Fibroblast of lung (primary cell): ENCODE results near the gene PRG2. TPM values are rescaled to one million over a fixed set of nuclear protein-coding genes. Genes with fewer than 3 reads are reported as not detected.

Experiments
- DNase-seq, 2 donors: peaks; one replicate each; pipeline versions ENCODE4 v3.0.0 to v3.0.0-alpha.2; 2010; ENCODE audit warnings: low read depth in 2 of 2
- H2AFZ ChIP-seq: 2 replicates; pipeline ENCODE4 v1.5.1; 2012; ENCODE audit warnings: low read length, control low read depth, inconsistent platforms
- H3K27ac ChIP-seq: 2 replicates; pipeline ENCODE4 v1.5.1; 2011; ENCODE audit warnings: low read length, control low read depth; ENCODE audit not compliant: insufficient read depth
- H3K27me3 ChIP-seq: 2 replicates; pipeline ENCODE4 v1.5.1; 2011; ENCODE audit warnings: mild to moderate bottlenecking, low read length; ENCODE audit not compliant: control insufficient read depth, insufficient read depth
- H3K36me3 ChIP-seq: 2 replicates; pipeline ENCODE4 v1.5.1; 2011; ENCODE audit warnings: low read length; ENCODE audit not compliant: control insufficient read depth, insufficient read depth
- H3K4me1 ChIP-seq: 2 replicates; pipeline ENCODE4 v1.5.1; 2011; ENCODE audit warnings: low read length; ENCODE audit not compliant: control insufficient read depth, insufficient read depth; ENCODE audit errors: extremely low read depth
- H3K4me2 ChIP-seq: 2 replicates; pipeline ENCODE4 v1.5.1; 2011; ENCODE audit warnings: low read length, control low read depth; ENCODE audit not compliant: insufficient read depth; ENCODE audit errors: extremely low read depth
- H3K4me3 ChIP-seq, 4 experiments: fragments of 200-600 bp in 1 of 4; sonication (generic) in 1 of 4; replicated peaks in 1 of 4; 2 replicates each; pipeline ENCODE4 v1.5.1; 2011 to 2016; ENCODE audit warnings: low read length in 4 of 4, low read depth in 3 of 4, mild to moderate bottlenecking in 3 of 4, control low read depth in 2 of 4, inconsistent platforms in 1 of 4, mixed read lengths in 1 of 4; ENCODE audit not compliant: insufficient read depth in 1 of 4; ENCODE audit errors: control extremely low read depth in 1 of 4
- H3K79me2 ChIP-seq: 2 replicates; pipeline ENCODE4 v1.5.1; 2012; ENCODE audit warnings: mild to moderate bottlenecking, low read length, inconsistent platforms; ENCODE audit not compliant: control insufficient read depth, insufficient read depth
- H3K9ac ChIP-seq: 2 replicates; pipeline ENCODE4 v1.5.1; 2011; ENCODE audit warnings: mild to moderate bottlenecking, low read length, control low read depth; ENCODE audit not compliant: insufficient read depth
- H3K9me3 ChIP-seq: 2 replicates; pipeline ENCODE4 v1.5.1; 2012; ENCODE audit warnings: low read depth, low read length; ENCODE audit not compliant: control insufficient read depth, insufficient read depth
- H4K20me1 ChIP-seq: 2 replicates; pipeline ENCODE4 v1.5.1; 2011; ENCODE audit warnings: low read length; ENCODE audit not compliant: control insufficient read depth, insufficient read depth; ENCODE audit errors: extremely low read depth
- CTCF ChIP-seq, 2 donors: IDR thresholded peaks in 1 of 2; conservative IDR thresholded peaks in 1 of 2; 1 replicate in 1 of 2; 2 replicates in 1 of 2; pipeline ENCODE4 v1.5.1; 2011 to 2012; ENCODE audit warnings: low read length in 2 of 2, control low read depth in 1 of 2, inconsistent platforms in 1 of 2, low read depth in 1 of 2, mild to moderate bottlenecking in 1 of 2
- EZH2 ChIP-seq: IDR thresholded peaks from 2 replicates; pipeline ENCODE4 v1.5.1; 2012; ENCODE audit warnings: low read length, control low read depth, mild to moderate bottlenecking; ENCODE audit errors: missing control alignments
- polyA plus RNA-seq, 2 donors: library from polyadenylated mRNA; depleted of rRNA in 1 of 2; stranded (reverse) in 1 of 2; unstranded in 1 of 2; fragments of >200 nt; gene quantifications; 2 replicates each; pipeline ENCODE4 v1.2.1, GENCODE V29; 2011 to 2012; ENCODE audit warnings: missing spikeins in 1 of 2
- total RNA-seq: library from RNA; depleted of rRNA; stranded (reverse); fragments of >200 nt; gene quantifications from 2 replicates; pipeline ENCODE4 v1.2.1, GENCODE V29; 2014

PRG2 gene
- total and polyA plus RNA-seq, 2 donors (not counting 1 experiment from before 2014, with no cell fraction given), result not detected

- H3K27me3 ChIP-seq, result peaks cover 3% of the 10 kb centered on the region
- no peaks in the 10 kb centered on the region for H3K79me2 ChIP-seq
- no peak overlapping the region for H3K27ac ChIP-seq
- H3K4me3 ChIP-seq, result no peak overlapping the region
- no peaks in the 10 kb centered on the region for H3K9me3 ChIP-seq
- no peak overlapping the region for H3K9ac ChIP-seq
- no peak for TF ChIP-seq EZH2
- TF ChIP-seq CTCF (conservative IDR thresholded peaks at IDR 0.05 in 1 of 2, IDR thresholded peaks at IDR 0.05 in 1 of 2; ENCODE audit: low read depth in 1 of 2, low read length in 2 of 2), result no peak
- H3K4me1 ChIP-seq, result peaks cover 2% of the 10 kb centered on the region
- no peaks in the 10 kb centered on the region for H4K20me1 ChIP-seq
- peak in 1 of 2 donors; percentile 26 for DNase-seq
- no peak overlapping the region for H2AFZ ChIP-seq
- peaks cover 4% of the 10 kb centered on the region for H3K36me3 ChIP-seq
- H3K4me2 ChIP-seq, result no peak overlapping the region
These were observed 11.9 kb upstream of the PRG2 start for GRCh38 chr11:57402188-57403002.

DNA sequence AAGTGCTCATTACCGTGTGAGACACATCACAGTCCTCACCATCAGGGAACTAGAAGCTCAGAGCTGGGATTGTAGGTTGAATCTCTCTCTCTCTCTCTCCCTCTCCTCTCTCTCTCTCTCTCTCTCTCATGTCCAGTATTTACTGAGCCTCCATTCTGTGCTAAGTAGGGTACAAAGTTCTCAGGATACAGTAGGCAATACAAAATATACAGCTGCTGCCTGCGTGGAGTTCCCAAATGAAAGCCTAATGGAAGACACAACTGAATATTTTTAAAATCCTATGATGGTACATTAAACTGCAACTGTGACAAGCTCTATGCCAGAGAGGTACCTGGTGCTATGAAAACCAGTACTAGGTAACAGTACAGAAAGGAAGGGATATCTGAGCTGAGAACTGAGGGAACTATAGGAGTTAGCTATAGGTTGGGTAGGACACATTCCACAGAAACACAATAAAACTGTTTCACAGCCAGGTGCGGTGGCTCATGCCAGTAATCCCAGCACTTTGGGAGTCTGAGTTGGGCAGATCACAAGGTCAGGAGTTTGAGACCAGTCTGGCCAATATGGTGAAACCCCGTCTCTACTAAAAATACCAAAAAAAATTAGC, 9.6 kb upstream of the PRG2 start:
- no peaks in the 10 kb centered on the region for H3K4me1 ChIP-seq
- DNase-seq, result no peak
- H3K4me2 ChIP-seq, result no peak overlapping the region
- no peak overlapping the region for H3K27ac ChIP-seq
- TF ChIP-seq CTCF (conservative IDR thresholded peaks at IDR 0.05 in 1 of 2, IDR thresholded peaks at IDR 0.05 in 1 of 2; ENCODE audit: low read depth in 1 of 2, low read length in 2 of 2) (no peak), EZH2 (no peak)
- H3K27me3 ChIP-seq, result peaks cover 5% of the 10 kb centered on the region
- H4K20me1 ChIP-seq, result no peaks in the 10 kb centered on the region
- H3K4me3 ChIP-seq, result no peak overlapping the region
- H3K9me3 ChIP-seq, result no peaks in the 10 kb centered on the region
- H2AFZ ChIP-seq, result no peak overlapping the region
- H3K9ac ChIP-seq, result no peak overlapping the region
- no peaks in the 10 kb centered on the region for H3K36me3 ChIP-seq
- no peaks in the 10 kb centered on the region for H3K79me2 ChIP-seq

DNA sequence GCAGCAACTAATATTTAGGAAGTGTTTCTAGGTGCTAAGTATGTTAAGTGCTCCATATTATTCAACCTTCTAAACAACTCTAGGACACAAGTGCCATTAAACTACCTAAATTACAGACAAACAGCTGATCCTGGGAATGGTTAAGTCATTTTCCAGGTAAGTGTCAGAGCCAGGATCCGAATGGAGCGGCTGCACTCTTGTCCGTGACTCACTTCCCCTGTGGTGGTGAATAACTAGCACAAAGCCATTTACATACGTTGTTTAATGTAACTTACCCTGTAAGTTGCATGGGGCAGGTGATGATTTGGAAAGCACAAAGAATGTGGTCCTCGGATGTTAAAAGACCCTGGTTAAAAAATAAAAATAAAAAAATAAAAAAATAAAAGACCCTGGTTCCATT, 8.8 kb upstream of the PRG2 start:
- H4K20me1 ChIP-seq, result no peaks in the 10 kb centered on the region
- no peak overlapping the region for H3K9ac ChIP-seq
- H3K36me3 ChIP-seq, result no peaks in the 10 kb centered on the region
- H3K27me3 ChIP-seq, result peaks cover 7% of the 10 kb centered on the region
- H3K4me2 ChIP-seq, result no peak overlapping the region
- H3K79me2 ChIP-seq, result no peaks in the 10 kb centered on the region
- DNase-seq, result peak in 1 of 2 donors; percentile 5
- no peaks in the 10 kb centered on the region for H3K4me1 ChIP-seq
- H3K4me3 ChIP-seq, result no peak overlapping the region
- no peak overlapping the region for H3K27ac ChIP-seq
- TF ChIP-seq CTCF (conservative IDR thresholded peaks at IDR 0.05 in 1 of 2, IDR thresholded peaks at IDR 0.05 in 1 of 2; ENCODE audit: low read depth in 1 of 2, low read length in 2 of 2) (no peak), EZH2 (no peak)
- no peaks in the 10 kb centered on the region for H3K9me3 ChIP-seq
- no peak overlapping the region for H2AFZ ChIP-seq
